H1 (cell line): ENCODE results near the gene DNMT1. TPM values are rescaled to one million over a fixed set of nuclear protein-coding genes. Genes with fewer than 3 reads are reported as not detected.

Experiments
- HDAC2 ChIP-seq, 2 experiments: fragments of 300-600 bp in 1 of 2; sonication (generic) in 1 of 2; IDR thresholded peaks; 2 replicates each; pipeline ENCODE4 v1.6.1; 2011 to 2012; ENCODE audit warnings: low read depth in 2 of 2, low read length in 2 of 2, mild to moderate bottlenecking in 2 of 2, moderate library complexity in 2 of 2, borderline replicate concordance in 1 of 2, inconsistent platforms in 1 of 2
- polyA plus RNA-seq, 7 experiments: library from polyadenylated mRNA; depleted of rRNA in 3 of 7; stranded (reverse) in 5 of 7; unstranded in 2 of 7; fragments of >200 nt in 5 of 7; fragments of 200-250 nt in 2 of 7; gene quantifications; 1 replicate in 5 of 7; 2 replicates in 1 of 7; 4 replicates in 1 of 7; pipeline versions ENCODE4 v1.2.1 to v1.2.3, GENCODE V29; 2011 to 2013; ENCODE audit warnings: missing spikeins in 2 of 7, mixed read lengths in 2 of 7
- total RNA-seq: library from RNA; stranded (reverse); fragmentation: NEBNext Ultra II Directional; extraction: Animal tissue kit (Norgen Biotek cat#: 25700); gene quantifications from 2 replicates; pipeline ENCODE4 v1.2.1, GENCODE V29; 2021

Gene DNMT1
- total and polyA plus RNA-seq, 2 of the 8 experiments (the other 6 are each of a cell fraction or from before 2014, with no cell fraction given) = 101 to 210 TPM

DNA sequence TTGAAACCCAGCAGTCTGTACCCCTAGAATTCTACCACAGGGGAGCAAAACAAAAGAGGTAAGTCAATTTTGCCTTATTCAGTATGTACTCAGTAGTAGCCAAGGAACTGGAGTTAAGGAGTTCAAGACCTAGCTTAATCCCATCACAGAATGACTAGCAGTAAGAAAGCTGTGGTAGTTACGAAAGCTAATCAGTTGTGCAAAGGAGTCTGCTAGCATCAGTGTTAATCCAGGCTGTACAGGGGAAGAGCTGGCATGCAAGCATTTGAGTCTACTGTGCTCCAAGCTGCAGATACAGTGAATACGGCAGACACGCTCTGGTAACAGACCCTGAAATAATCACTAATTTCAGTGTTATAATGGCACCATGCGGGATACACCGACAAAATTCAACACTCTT is 4.7 kb downstream of the DNMT1 start (continued):
- no peak for TF ChIP-seq HDAC2 (IDR thresholded peaks at IDR 0.05; ENCODE audit: borderline replicate concordance in 1 of 2, low read depth in 2 of 2, low read length in 2 of 2)
